HCT116 (cell line): ENCODE results near the gene TTLL4. TPM values are rescaled to one million over a fixed set of nuclear protein-coding genes. Genes with fewer than 3 reads are reported as not detected.

Source experiments
- ATAC-seq: fragments of 200-7000 bp; cut with Tn5 transposase; 2 replicates; pipeline ENCODE4 v1.9.1; 2020; ENCODE audit warnings: mild to moderate bottlenecking, moderate library complexity
- BruUV-seq: library from RNA; stranded (reverse); fragments of 400-500 nt; replicated peaks from 2 replicates; lab custom pipeline; 2021; lab: Mats Ljungman, UMichigan
- CTCF ChIA-PET: fragments of 300-600 bp; sonication (Branson Sonifier 250); formaldehyde crosslinking; loops from one replicate; lab custom pipeline; 2021; ENCODE audit warnings: antibody characterized with exemption; lab: Charles Lee
- POLR2A ChIA-PET: fragments of 300-600, 350-600 bp; sonication (Branson Sonifier 250); formaldehyde crosslinking; loops from one replicate; lab custom pipeline; 2021; ENCODE audit warnings: antibody characterized with exemption; lab: Charles Lee
- RAD21 ChIA-PET, 2 experiments: fragments of 300-600 bp; sonication (Branson Sonifier 250); formaldehyde crosslinking; loops; one replicate each; lab custom pipeline; 2023; ENCODE audit warnings: low total read pairs in 2 of 2; ENCODE audit not compliant: uncharacterized antibody in 2 of 2, unreplicated experiment in 2 of 2, low non-redundant PET in 1 of 2; lab: Charles Lee
- DNase-seq: peaks from one replicate; pipeline ENCODE4 v3.0.0-alpha.2; 2010; ENCODE audit warnings: low read depth, low spot score
- H2AFZ ChIP-seq: fragments of 200-600 bp; shearing (Covaris generic), sonication (generic); 2 replicates; pipeline ENCODE4 v1.6.1; 2017; ENCODE audit warnings: low read depth, mixed run types, mixed read lengths, antibody characterized with exemption, low read length; ENCODE audit not compliant: poor library complexity, severe bottlenecking
- H3K27ac ChIP-seq: 2 replicates; pipeline ENCODE4 v1.5.1; 2012; ENCODE audit warnings: low read depth, low read length
- H3K27me3 ChIP-seq: fragments of 200-600 bp; sonication (generic); 2 replicates; pipeline ENCODE4 v1.6.1; 2016; ENCODE audit warnings: mixed run types, low read length, mixed read lengths; ENCODE audit not compliant: insufficient read depth
- H3K36me3 ChIP-seq, 2 experiments: fragments of 200-500 bp in 1 of 2; fragments of 200-600 bp in 1 of 2; sonication (Bioruptor generic) in 1 of 2; sonication (generic) in 1 of 2; 2 replicates each; pipeline versions ENCODE4 v1.5.1 to v1.6.1; 2014 to 2016; ENCODE audit warnings: low read length in 2 of 2, inconsistent platforms in 1 of 2, mixed read lengths in 1 of 2, mixed run types in 1 of 2; ENCODE audit not compliant: insufficient read depth in 2 of 2, control insufficient read depth in 1 of 2
- H3K4me1 ChIP-seq, 2 experiments: fragments of 200-600 bp in 1 of 2; sonication (generic) in 1 of 2; 2 replicates each; pipeline versions ENCODE4 v1.5.1 to v1.6.1; 2012 to 2017; ENCODE audit warnings: low read length in 2 of 2, inconsistent platforms in 1 of 2, mild to moderate bottlenecking in 1 of 2, mixed read lengths in 1 of 2, mixed run types in 1 of 2, moderate library complexity in 1 of 2; ENCODE audit not compliant: insufficient read depth in 2 of 2, control insufficient read depth in 1 of 2
- H3K4me2 ChIP-seq: fragments of 200-600 bp; sonication (generic); 2 replicates; pipeline ENCODE4 v1.6.1; 2017; ENCODE audit warnings: mixed run types, low read length, mixed read lengths
- H3K4me3 ChIP-seq, 2 experiments: fragments of 200-600 bp in 1 of 2; sonication (generic) in 1 of 2; replicated peaks in 1 of 2; 2 replicates each; pipeline ENCODE4 v1.5.1; 2011 to 2016; ENCODE audit warnings: low read length in 2 of 2, control low read depth in 1 of 2, low read depth in 1 of 2, mild to moderate bottlenecking in 1 of 2, mixed read lengths in 1 of 2, mixed run types in 1 of 2
- H3K79me2 ChIP-seq: fragments of 200-600 bp; sonication (generic); 2 replicates; pipeline ENCODE4 v1.6.1; 2017; ENCODE audit warnings: mild to moderate bottlenecking, mixed run types, low read length, moderate library complexity, mixed read lengths; ENCODE audit not compliant: insufficient read depth
- H3K9ac ChIP-seq: fragments of 200-600 bp; sonication (generic); 2 replicates; pipeline ENCODE4 v1.6.1; 2016; ENCODE audit warnings: low read length, mixed read lengths
- H3K9me2 ChIP-seq: fragments of 200-600 bp; sonication (generic), shearing (Covaris generic); 2 replicates; pipeline ENCODE4 v1.6.1; 2017; ENCODE audit warnings: mixed run types, mild to moderate bottlenecking, moderate library complexity; ENCODE audit not compliant: insufficient read depth
- H3K9me3 ChIP-seq, 2 experiments: fragments of 200-500 bp in 1 of 2; fragments of 200-600 bp in 1 of 2; sonication (Bioruptor generic) in 1 of 2; sonication (generic) in 1 of 2; 2 replicates each; pipeline ENCODE4 v1.6.1; 2014 to 2017; ENCODE audit warnings: low read length in 2 of 2, mixed read lengths in 2 of 2, inconsistent platforms in 1 of 2, low read depth in 1 of 2, mild to moderate bottlenecking in 1 of 2, mixed run types in 1 of 2, moderate library complexity in 1 of 2; ENCODE audit not compliant: control insufficient read depth in 1 of 2, insufficient read depth in 1 of 2
- H4K20me1 ChIP-seq: fragments of 200-600 bp; sonication (generic), shearing (Covaris generic); 2 replicates; pipeline ENCODE4 v1.6.1; 2017; ENCODE audit warnings: mixed run types, mild to moderate bottlenecking, moderate library complexity; ENCODE audit not compliant: insufficient read depth
- CBX3 ChIP-seq: IDR thresholded peaks from 2 replicates; pipeline ENCODE4 v1.6.1; 2012; ENCODE audit warnings: low read depth
- CEBPB ChIP-seq: IDR thresholded peaks from 2 replicates; pipeline ENCODE4 v1.6.1; 2012; ENCODE audit warnings: low read depth
- CTCF ChIP-seq, 3 experiments: fragments of 200-600 bp in 1 of 3; sonication (generic) in 1 of 3; IDR thresholded peaks in 2 of 3; conservative IDR thresholded peaks in 1 of 3; 2 replicates each; pipeline ENCODE4 v1.5.1; 2012 to 2017; ENCODE audit warnings: low read depth in 2 of 3, low read length in 2 of 3, antibody characterized with exemption in 1 of 3, borderline replicate concordance in 1 of 3, control low read depth in 1 of 3, mild to moderate bottlenecking in 1 of 3, mixed read lengths in 1 of 3, mixed run types in 1 of 3, moderate library complexity in 1 of 3; ENCODE audit not compliant: insufficient read depth in 1 of 3
- EGR1 ChIP-seq: IDR thresholded peaks from 2 replicates; pipeline ENCODE4 v1.6.1; 2012; ENCODE audit warnings: low read depth
- FOSL1 ChIP-seq: IDR thresholded peaks from 2 replicates; pipeline ENCODE4 v1.6.1; 2012; ENCODE audit warnings: low read depth
- JUND ChIP-seq: IDR thresholded peaks from 2 replicates; pipeline ENCODE4 v1.6.1; 2012
- MAX ChIP-seq: IDR thresholded peaks from 2 replicates; pipeline ENCODE4 v1.6.1; 2012
- POLR2A ChIP-seq: IDR thresholded peaks from 2 replicates; pipeline ENCODE4 v1.7.0; 2011; ENCODE audit warnings: borderline replicate concordance; ENCODE audit not compliant: insufficient read depth, insufficient read length; ENCODE audit errors: extremely low read depth
- RAD21 ChIP-seq: IDR thresholded peaks from 2 replicates; pipeline ENCODE4 v1.6.1; 2012; ENCODE audit warnings: low read depth, mild to moderate bottlenecking
- SP1 ChIP-seq: IDR thresholded peaks from 2 replicates; pipeline ENCODE4 v1.6.1; 2012; ENCODE audit warnings: low read depth
- SRF ChIP-seq: IDR thresholded peaks from 2 replicates; pipeline ENCODE4 v1.6.1; 2012; ENCODE audit warnings: low read depth
- TCF7L2 ChIP-seq: IDR thresholded peaks from 2 replicates; pipeline ENCODE4 v1.7.0; 2011; ENCODE audit warnings: borderline replicate concordance, inconsistent platforms; ENCODE audit not compliant: insufficient read depth, insufficient read length; ENCODE audit errors: extremely low read depth
- ZFX ChIP-seq: fragments of 450-650 bp; IDR thresholded peaks from 2 replicates; pipeline ENCODE4 v1.6.1; 2017
- ZNF274 ChIP-seq: fragments of 200-500 bp; sonication (Bioruptor generic); IDR thresholded peaks from 2 replicates; pipeline ENCODE4 v1.6.1; 2014; ENCODE audit warnings: mild to moderate bottlenecking, low read depth, low read length, inconsistent platforms
- intact Hi-C: fragments of 100-400 bp; cut with micrococcal nuclease; formaldehyde crosslinking; loops from 2 replicates; pipeline ENCODE4 v1.10.0; 2022
- total RNA-seq: library from RNA; stranded (reverse); gene quantifications from one replicate; pipeline ENCODE4 v1.2.1, GENCODE V29; 2021; ENCODE audit not compliant: unreplicated experiment
- TF ChIP-seq, protein P1 (sequence below): IDR thresholded peaks from 2 replicates; pipeline ENCODE4 v1.6.1; 2012
- TF ChIP-seq, protein P2 (sequence below): IDR thresholded peaks from 2 replicates; pipeline ENCODE4 v1.6.1; 2011; ENCODE audit warnings: mild to moderate bottlenecking, low read length, moderate library complexity; ENCODE audit not compliant: insufficient replicate concordance; ENCODE audit errors: extremely low read depth

Gene TTLL4
- total RNA-seq, 1 experiment from 2014 or later, result 53.0 TPM

GRCh38 chr2:218743068-218743467 is 32.4 kb downstream of the TTLL4 start:
- Histone ChIP-seq H3K27me3 (no peaks in the 10 kb centered on the region), H3K79me2 (peaks cover 15% of the 10 kb centered on the region), H3K36me3 (peaks cover 35 to 45% of the 10 kb centered on the region in 2 experiments; a peak in 3 of 4 replicates), H3K27ac (no peak overlapping the region), H4K20me1 (no peaks in the 10 kb centered on the region), H2AFZ (no peak overlapping the region), H3K9me2 (no peaks in the 10 kb centered on the region), H3K9ac (no peak overlapping the region), H3K9me3 (no peaks in the 10 kb centered on the region), H3K4me2 (no peak overlapping the region), H3K4me3 (no peak overlapping the region), H3K4me1 (peaks cover 0 to 9% of the 10 kb centered on the region in 2 experiments; a peak in 1 of 4 replicates)
- ATAC-seq (no peak), DNase-seq (no peak)
- intact Hi-C loops, result no loop called here
- ChIA-PET POLR2A (no interaction called here), CTCF (no interaction called here), RAD21 (no interaction called here)
- no TSS peak for BruUV-seq
- TF ChIP-seq MAX (no peak), CBX3 (no peak), JUND (no peak), SRF (no peak), CEBPB (no peak), TCF7L2 (no peak), EGR1 (no peak), FOSL1 (no peak), POLR2A (no peak)

GRCh38 chr2:218744615-218745014 is 34.0 kb downstream of the TTLL4 start:
- CTCF ChIA-PET, result no interaction called here
- H3K36me3 ChIP-seq, result peaks cover 35 to 38% of the 10 kb centered on the region in 2 experiments; a peak in 3 of 4 replicates
- no TSS peak for BruUV-seq
- H3K4me2 ChIP-seq, result no peak overlapping the region
- RAD21 ChIA-PET, result no interaction called here
- peaks cover 13% of the 10 kb centered on the region for H3K79me2 ChIP-seq
- peaks cover 0 to 9% of the 10 kb centered on the region in 2 experiments; a peak in 1 of 4 replicates for H3K4me1 ChIP-seq
- H4K20me1 ChIP-seq, result no peaks in the 10 kb centered on the region
- H3K27me3 ChIP-seq, result no peaks in the 10 kb centered on the region
- H3K9ac ChIP-seq, result no peak overlapping the region
- no peaks in the 10 kb centered on the region for H3K9me3 ChIP-seq
- no peak overlapping the region for H3K27ac ChIP-seq
- H3K4me3 ChIP-seq, result no peak overlapping the region
- intact Hi-C loops, result no loop called here
- POLR2A ChIA-PET, result no interaction called here
- no peaks in the 10 kb centered on the region for H3K9me2 ChIP-seq
- no peak for DNase-seq
- no peak overlapping the region for H2AFZ ChIP-seq
- ATAC-seq, result no peak
- no peak for TF ChIP-seq FOSL1
- no peak for TF ChIP-seq ZFX
- no peak for TF ChIP-seq TCF7L2
- TF ChIP-seq, protein P1, sequence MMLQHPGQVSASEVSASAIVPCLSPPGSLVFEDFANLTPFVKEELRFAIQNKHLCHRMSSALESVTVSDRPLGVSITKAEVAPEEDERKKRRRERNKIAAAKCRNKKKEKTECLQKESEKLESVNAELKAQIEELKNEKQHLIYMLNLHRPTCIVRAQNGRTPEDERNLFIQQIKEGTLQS, result no peak
- no peak for TF ChIP-seq SRF
- no peak for TF ChIP-seq JUND
- TF ChIP-seq SP1, result no peak
- no peak for TF ChIP-seq CTCF (IDR thresholded peaks at IDR 0.05 in 2 of 3, conservative IDR thresholded peaks at IDR 0.05 in 1 of 3; ENCODE audit: borderline replicate concordance in 1 of 3, insufficient read depth in 1 of 3, low read depth in 2 of 3, low read length in 2 of 3)
- TF ChIP-seq CBX3, result no peak
- TF ChIP-seq, protein P2, sequence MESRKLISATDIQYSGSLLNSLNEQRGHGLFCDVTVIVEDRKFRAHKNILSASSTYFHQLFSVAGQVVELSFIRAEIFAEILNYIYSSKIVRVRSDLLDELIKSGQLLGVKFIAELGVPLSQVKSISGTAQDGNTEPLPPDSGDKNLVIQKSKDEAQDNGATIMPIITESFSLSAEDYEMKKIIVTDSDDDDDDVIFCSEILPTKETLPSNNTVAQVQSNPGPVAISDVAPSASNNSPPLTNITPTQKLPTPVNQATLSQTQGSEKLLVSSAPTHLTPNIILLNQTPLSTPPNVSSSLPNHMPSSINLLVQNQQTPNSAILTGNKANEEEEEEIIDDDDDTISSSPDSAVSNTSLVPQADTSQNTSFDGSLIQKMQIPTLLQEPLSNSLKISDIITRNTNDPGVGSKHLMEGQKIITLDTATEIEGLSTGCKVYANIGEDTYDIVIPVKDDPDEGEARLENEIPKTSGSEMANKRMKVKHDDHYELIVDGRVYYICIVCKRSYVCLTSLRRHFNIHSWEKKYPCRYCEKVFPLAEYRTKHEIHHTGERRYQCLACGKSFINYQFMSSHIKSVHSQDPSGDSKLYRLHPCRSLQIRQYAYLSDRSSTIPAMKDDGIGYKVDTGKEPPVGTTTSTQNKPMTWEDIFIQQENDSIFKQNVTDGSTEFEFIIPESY, result no peak
- no peak for TF ChIP-seq ZNF274
- TF ChIP-seq RAD21, result no peak
